ENCODE measurements around the gene UBE2N.

Gene UBE2N

GRCh38 chr12:93468008-93468371 lies 26.2 kb upstream of the UBE2N start:
- TF ChIP-seq CTCF (conservative IDR thresholded peaks at IDR 0.05; ENCODE audit: low read length), result no peak
- DNase-seq (ENCODE audit: low read depth), result no peak
- peak overlapping the region; percentile 95 for H3K4me3 ChIP-seq (ENCODE audit: low read length)

GRCh38 chr12:93467351-93468007 lies 25.7 kb upstream of the UBE2N start, which contains the start of gene MRPL42:
Gene MRPL42, plus strand, starts transcription at chr12:93467514. Its CDS starts 1,772 bp downstream, at chr12:93469286.
- DNase-seq (ENCODE audit: low read depth), result peak; percentile 79
- H3K4me3 ChIP-seq (ENCODE audit: low read length), result peak within 1 kb of the TSS; percentile 95
- TF ChIP-seq CTCF (conservative IDR thresholded peaks at IDR 0.05; ENCODE audit: low read length), result peak; percentile 88

- no peak for TF ChIP-seq CTCF (conservative IDR thresholded peaks at IDR 0.05; ENCODE audit: low read length)
- H3K4me3 ChIP-seq (ENCODE audit: low read length), result no peak overlapping the region
Observed at GRCh38 chr12:93466625-93467350, 25.0 kb upstream of the UBE2N start.

GRCh38 chr12:93465841-93466240 lies 24.1 kb upstream of the UBE2N start:
- no peak for TF ChIP-seq CTCF (conservative IDR thresholded peaks at IDR 0.05; ENCODE audit: low read length)
- no peak for DNase-seq (ENCODE audit: low read depth)
- no peak overlapping the region for H3K4me3 ChIP-seq (ENCODE audit: low read length)

More at GRCh38 chr12:93466625-93467350, 25.0 kb upstream of the UBE2N start:
- DNase-seq (ENCODE audit: low read depth), result no peak

- no peak overlapping the region for H3K4me3 ChIP-seq (ENCODE audit: low read length)
- TF ChIP-seq CTCF (conservative IDR thresholded peaks at IDR 0.05; ENCODE audit: low read length), result no peak
- no peak for DNase-seq (ENCODE audit: low read depth)
Observed at GRCh38 chr12:93461503-93461902, 19.8 kb upstream of the UBE2N start.

- DNase-seq (ENCODE audit: low read depth), result no peak
- H3K4me3 ChIP-seq (ENCODE audit: low read length), result no peak overlapping the region
- no peak for TF ChIP-seq CTCF (conservative IDR thresholded peaks at IDR 0.05; ENCODE audit: low read length)
Observed at GRCh38 chr12:93460902-93461301, 19.2 kb upstream of the UBE2N start.

- no peak overlapping the region for H3K4me3 ChIP-seq (ENCODE audit: low read length)
- TF ChIP-seq CTCF (conservative IDR thresholded peaks at IDR 0.05; ENCODE audit: low read length), result no peak
- no peak for DNase-seq (ENCODE audit: low read depth)
Observed at GRCh38 chr12:93460003-93460402, 18.3 kb upstream of the UBE2N start.
